ENCODE results near the gene OR56B4.

Gene OR56B4

GRCh38 chr11:6151117-6151516 lies 43.6 kb downstream of the OR56B4 start:
- DNase-seq (ENCODE audit: low spot score): no peak

DNA sequence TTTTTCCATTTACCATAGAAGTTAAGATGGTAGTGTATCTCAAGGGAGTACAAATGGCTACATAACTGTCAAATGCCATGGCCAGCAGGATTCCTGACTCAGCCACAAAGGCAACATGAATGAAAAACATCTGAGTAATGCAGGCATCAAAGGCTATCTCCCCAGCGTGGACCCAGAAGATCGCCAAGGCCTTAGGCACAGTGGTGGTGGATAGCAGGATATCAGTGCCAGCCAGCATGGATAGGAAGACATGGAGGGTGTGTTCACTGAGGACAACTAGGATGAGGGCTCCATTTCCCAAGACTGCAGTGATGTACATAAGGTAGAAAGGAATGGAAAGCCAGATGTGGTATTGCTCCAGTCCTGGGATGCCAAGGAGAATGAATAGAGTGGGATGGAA lies 44.6 kb downstream of the OR56B4 start:
- no peak for DNase-seq (ENCODE audit: low spot score)

DNA sequence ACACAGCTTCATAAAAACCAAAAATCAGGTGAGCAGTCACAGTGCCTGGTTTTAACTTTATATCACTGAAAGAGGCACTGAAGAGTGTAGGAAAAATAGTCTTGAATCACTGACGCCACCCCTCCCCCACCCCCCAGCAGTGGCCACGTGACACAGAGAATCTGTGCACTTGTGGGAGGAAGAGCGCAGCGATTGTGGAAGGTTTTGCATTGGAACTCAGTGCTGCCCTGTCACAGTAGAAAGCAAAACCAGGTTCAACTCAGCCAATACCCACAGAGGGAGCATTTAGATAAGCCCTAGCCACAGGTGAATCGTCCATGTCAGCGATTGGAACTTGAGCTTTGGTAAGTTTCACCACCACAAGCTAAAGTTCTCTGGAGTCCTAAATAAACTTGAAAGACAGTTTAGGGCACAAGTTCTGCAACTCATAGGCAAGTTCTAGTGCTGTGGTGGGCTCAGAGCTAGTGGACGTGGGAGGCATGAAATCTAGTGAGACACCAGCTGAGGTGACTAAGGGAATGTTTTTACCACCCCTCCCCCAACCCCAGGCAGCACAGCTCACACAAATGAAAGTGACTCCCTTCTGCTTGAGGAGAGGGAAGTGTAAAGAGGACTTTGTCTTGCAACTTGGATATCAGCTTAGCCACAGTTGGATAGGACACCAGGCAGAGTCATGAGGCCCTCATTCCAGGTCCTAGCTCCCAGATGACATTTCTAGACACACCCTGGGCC lies 49.3 kb downstream of the OR56B4 start:
- DNase-seq (ENCODE audit: low spot score): no peak

Data from iPS-NIHi11 (cell line).